Esophagus muscularis mucosa (tissue), 4 donors: ENCODE results near the gene UBE2V1. TPM values are rescaled to one million over a fixed set of nuclear protein-coding genes. Genes with fewer than 3 reads are reported as not detected.
"Not testable (repeated sequence)": the region's sequence is repeated elsewhere in the genome, so short reads cannot be mapped to it uniquely, and the experiment has no call there.

Source experiments
- DNase-seq: peaks from one replicate; pipeline ENCODE4 v3.0.0-alpha.2; 2017; ENCODE audit errors: extremely low spot score
- H3K27ac ChIP-seq, 4 donors: fragments of 200-600 bp; sonication (generic); replicated peaks in 1 of 4; 1 replicate in 3 of 4; 2 replicates in 1 of 4; pipeline ENCODE4 v1.5.1; 2016 to 2019; ENCODE audit warnings: mild to moderate bottlenecking in 1 of 4
- H3K27me3 ChIP-seq, 4 donors: fragments of 200-600 bp; sonication (generic); one replicate each; pipeline versions ENCODE4 v1.5.1 to v1.6.0; 2016 to 2019
- H3K36me3 ChIP-seq, 4 donors: fragments of 200-600 bp; sonication (generic); one replicate each; pipeline ENCODE4 v1.5.1; 2016 to 2019
- H3K4me1 ChIP-seq, 4 donors: fragments of 200-600 bp; sonication (generic); one replicate each; pipeline ENCODE4 v1.5.1; 2016 to 2019
- H3K4me3 ChIP-seq, 4 donors: fragments of 200-600 bp; sonication (generic); 1 replicate in 2 of 4; 2 replicates in 2 of 4; pipeline ENCODE4 v1.5.1; 2016 to 2019; ENCODE audit warnings: mild to moderate bottlenecking in 4 of 4, moderate library complexity in 1 of 4
- H3K9me3 ChIP-seq, 4 donors: fragments of 200-600 bp; sonication (generic); 1 replicate in 3 of 4; 2 replicates in 1 of 4; pipeline ENCODE4 v1.5.1; 2016 to 2019
- CTCF ChIP-seq, 3 experiments: fragments of 200-600 bp in 2 of 3; fragments of 450-650 bp in 1 of 3; sonication (generic) in 2 of 3; IDR thresholded peaks; one replicate each; pipeline ENCODE4 v1.5.1; 2017 to 2019; ENCODE audit warnings: antibody characterized with exemption in 3 of 3, mild to moderate bottlenecking in 2 of 3, moderate library complexity in 1 of 3
- EP300 ChIP-seq: sonication (generic); formaldehyde crosslinking; IDR thresholded peaks from one replicate; pipeline ENCODE4 v1.6.1; 2017; ENCODE audit warnings: antibody characterized with exemption
- POLR2A ChIP-seq: fragments of 450-650 bp; IDR thresholded peaks from one replicate; pipeline ENCODE4 v1.6.1; 2017; ENCODE audit warnings: antibody characterized with exemption, moderate library complexity, mild to moderate bottlenecking, low read depth
- POLR2AphosphoS5 ChIP-seq, 2 donors: sonication (generic); formaldehyde crosslinking; IDR thresholded peaks; one replicate each; pipeline ENCODE4 v1.6.1; 2017; ENCODE audit warnings: antibody characterized with exemption in 2 of 2
- WGBS: methylation state at CpG from one replicate; pipeline ENCODE4 v1.1.5; 2018; 5-methylcytosine and 5-hydroxymethylcytosine counted together
- intact Hi-C: fragments of 100-400 bp; cut with DNase I; formaldehyde crosslinking; loops from one replicate; pipeline ENCODE4 v1.15.1; 2023
- total RNA-seq, 4 donors: library from RNA; depleted of rRNA; stranded (reverse); fragments of >200 nt; gene quantifications; one replicate each; pipeline versions ENCODE4 v1.1.0 to v1.2.1, GENCODE V29; 2016

UBE2V1 gene
- total RNA-seq, 4 donors from 2014 or later: 66.8 to 104 (median 78.3) TPM

DNA sequence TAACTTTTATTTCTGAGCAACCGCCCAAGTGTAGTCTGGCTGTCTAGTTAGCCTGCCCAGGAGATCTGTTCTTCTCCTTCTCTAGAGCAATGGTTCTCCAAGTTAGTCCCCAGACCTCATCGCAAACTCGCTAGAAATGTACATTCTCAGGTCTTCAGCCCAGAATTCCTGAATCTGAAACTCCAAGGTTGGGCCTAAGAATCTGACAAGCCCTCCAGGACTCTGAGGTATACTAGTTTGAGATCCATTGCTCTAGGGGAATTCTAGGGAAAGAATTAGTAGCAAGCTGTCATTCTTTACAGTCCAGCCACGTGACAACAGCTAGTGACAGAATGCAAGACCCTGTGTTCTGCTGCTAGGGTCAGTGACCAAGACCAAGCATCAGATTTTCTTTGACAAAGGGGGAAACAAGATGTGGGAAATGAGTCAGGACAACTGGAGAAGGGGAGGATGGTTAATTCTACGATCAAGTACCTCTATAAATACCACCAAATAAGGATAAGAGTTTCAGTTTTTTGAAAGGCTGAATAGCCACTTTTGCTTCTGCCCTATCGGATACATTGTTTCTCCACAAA is 5.8 kb downstream of the UBE2V1 start:
- intact Hi-C loops: no loop called here
- no peaks in the 10 kb centered on the region for H3K9me3 ChIP-seq
- DNase-seq: no peak
- H3K27ac ChIP-seq: peak overlapping the region; percentile 61 to 100 (median 96)
- TF ChIP-seq EP300 (no peak), CTCF (IDR thresholded peaks at IDR 0.05) (no peak), POLR2A (no peak), POLR2AphosphoS5 (IDR thresholded peaks at IDR 0.05) (no peak)
- peaks cover 64 to 99% (median 97%) of the 10 kb centered on the region in 4 donors for H3K4me1 ChIP-seq
- WGBS: 70% methylated on average over 6 of the region's 6 CpGs
- no peaks in the 10 kb centered on the region for H3K27me3 ChIP-seq
- H3K36me3 ChIP-seq: no peaks in the 10 kb centered on the region
- H3K4me3 ChIP-seq: no peak overlapping the region

DNA sequence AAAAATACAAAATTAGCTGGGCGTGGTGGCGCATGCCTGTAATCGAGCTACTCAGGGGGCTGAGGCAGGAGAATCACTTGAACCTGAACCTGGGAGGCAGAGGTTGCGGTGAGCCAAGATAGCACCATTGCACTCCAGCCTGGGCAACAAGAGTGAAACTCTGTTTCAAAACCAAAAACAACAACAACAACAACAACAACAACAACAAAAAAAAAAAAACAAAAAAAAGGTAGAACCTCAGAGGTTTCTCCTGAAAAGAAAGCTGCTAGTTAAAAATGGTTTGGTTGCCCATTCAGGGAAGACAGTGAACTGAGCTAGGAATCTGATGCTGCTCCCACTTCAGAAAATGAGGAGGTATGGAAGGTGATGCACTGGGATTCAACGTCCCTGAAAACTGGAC is 6.3 kb downstream of the UBE2V1 start:
- intact Hi-C loops: not testable (repeated sequence)

DNA sequence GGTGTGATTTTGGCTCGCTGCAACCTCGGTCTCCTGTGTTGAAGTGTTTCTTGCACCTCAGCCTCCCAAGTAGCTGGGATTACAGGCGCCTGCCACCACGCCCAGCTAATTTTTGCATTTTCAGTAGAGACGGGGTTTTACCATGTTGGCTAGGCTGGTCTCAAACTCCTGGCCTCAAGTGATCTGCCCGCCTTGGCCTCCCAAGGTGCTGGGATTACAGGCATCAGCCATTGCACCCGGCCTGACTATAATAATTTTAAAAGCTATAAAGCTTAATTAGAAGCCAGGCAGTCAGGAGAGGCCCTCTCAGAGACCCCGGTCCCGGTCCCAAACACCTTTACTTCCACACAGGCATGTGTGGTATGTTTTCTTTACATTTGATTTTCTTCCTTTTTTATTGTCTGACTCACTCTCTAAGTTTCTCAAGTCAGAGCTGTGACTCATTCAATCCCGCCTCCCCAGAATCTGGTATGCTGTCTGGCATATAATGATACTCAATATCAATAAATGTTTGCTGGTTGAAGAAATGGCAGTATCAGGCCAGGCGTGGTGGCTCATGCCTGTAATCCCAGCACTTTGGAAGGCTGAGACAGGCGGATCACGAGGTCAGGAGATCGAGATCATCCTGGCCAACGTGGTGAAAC is 9.4 kb downstream of the UBE2V1 start:
- H3K27ac ChIP-seq: peak overlapping the region; percentile 39 to 100 (median 76)
- 78% methylated on average over 15 of the region's 15 CpGs for WGBS
- intact Hi-C loops, H3K27me3 ChIP-seq, H3K9me3 ChIP-seq, H3K36me3 ChIP-seq, H3K4me3 ChIP-seq, DNase-seq: not testable (repeated sequence)
- peaks cover 58 to 99% (median 97%) of the 10 kb centered on the region in 4 donors for H3K4me1 ChIP-seq

More for the DNA sequence above, 6.3 kb downstream of the UBE2V1 start:
- not testable (repeated sequence) for H3K9me3 ChIP-seq, H3K4me3 ChIP-seq, H3K36me3 ChIP-seq, DNase-seq, H3K27me3 ChIP-seq
- WGBS: 76% methylated on average over 5 of the region's 5 CpGs
- Histone ChIP-seq H3K27ac (peak overlapping the region; percentile 61 to 100 (median 96)), H3K4me1 (peaks cover 64 to 99% (median 97%) of the 10 kb centered on the region in 4 donors)

DNA sequence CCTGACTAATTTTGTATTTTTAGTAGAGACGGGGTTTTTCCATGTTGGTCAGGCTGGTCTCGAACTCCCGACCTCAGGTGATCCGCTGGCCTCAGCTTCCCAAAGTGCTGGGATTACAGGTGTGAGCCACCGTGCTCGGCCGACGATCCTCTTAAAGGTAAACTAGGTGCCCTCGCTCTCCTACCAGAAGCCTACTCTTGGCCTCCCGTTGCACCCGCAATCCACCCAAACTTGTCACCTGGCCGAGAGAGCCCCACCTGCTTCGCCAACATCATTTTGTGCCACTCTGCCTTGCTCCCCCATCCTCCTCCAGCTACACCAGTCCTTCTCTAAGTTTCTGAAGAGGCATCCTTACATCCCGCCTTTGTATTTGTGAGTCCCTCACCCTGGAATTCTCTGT is 10.4 kb downstream of the UBE2V1 start:
- peak overlapping the region; percentile 16 to 100 (median 72) for H3K27ac ChIP-seq
- H3K27me3 ChIP-seq, H3K36me3 ChIP-seq, intact Hi-C loops, H3K4me3 ChIP-seq, H3K9me3 ChIP-seq, DNase-seq: not testable (repeated sequence)
- 92% methylated on average over 14 of the region's 14 CpGs for WGBS
- H3K4me1 ChIP-seq: peaks cover 58 to 99% (median 97%) of the 10 kb centered on the region in 4 donors

DNA sequence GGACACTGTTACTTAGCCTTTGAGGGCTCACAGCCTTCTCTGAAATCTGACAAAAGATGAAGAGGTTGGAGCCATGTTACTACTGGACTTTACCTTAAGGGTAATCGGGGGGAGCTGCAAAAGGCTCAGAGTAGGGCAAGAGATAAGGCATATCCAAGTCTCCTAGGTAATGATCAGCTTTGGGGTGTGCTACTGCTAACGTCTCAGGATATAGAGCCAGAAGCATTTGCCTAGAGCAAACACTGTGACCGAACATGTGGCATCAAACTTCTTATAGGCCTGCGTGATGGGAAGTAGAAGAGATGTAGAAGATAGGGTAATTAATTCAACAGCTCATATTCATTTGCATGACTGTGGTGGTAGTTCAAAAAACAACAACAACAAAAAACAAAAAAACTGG is 11.1 kb downstream of the UBE2V1 start:
- H3K36me3 ChIP-seq: no peaks in the 10 kb centered on the region
- H3K27me3 ChIP-seq: no peaks in the 10 kb centered on the region
- DNase-seq: no peak
- WGBS: 72% methylated on average over 4 of the region's 4 CpGs
- no peaks in the 10 kb centered on the region for H3K9me3 ChIP-seq
- H3K4me1 ChIP-seq: peaks cover 56 to 99% (median 96%) of the 10 kb centered on the region in 4 donors
- no peak overlapping the region for H3K4me3 ChIP-seq
- peak overlapping the region; percentile 41 to 100 (median 72) for H3K27ac ChIP-seq
- intact Hi-C loops: no loop called here
- TF ChIP-seq POLR2A (no peak), EP300 (no peak), POLR2AphosphoS5 (IDR thresholded peaks at IDR 0.05) (no peak)

DNA sequence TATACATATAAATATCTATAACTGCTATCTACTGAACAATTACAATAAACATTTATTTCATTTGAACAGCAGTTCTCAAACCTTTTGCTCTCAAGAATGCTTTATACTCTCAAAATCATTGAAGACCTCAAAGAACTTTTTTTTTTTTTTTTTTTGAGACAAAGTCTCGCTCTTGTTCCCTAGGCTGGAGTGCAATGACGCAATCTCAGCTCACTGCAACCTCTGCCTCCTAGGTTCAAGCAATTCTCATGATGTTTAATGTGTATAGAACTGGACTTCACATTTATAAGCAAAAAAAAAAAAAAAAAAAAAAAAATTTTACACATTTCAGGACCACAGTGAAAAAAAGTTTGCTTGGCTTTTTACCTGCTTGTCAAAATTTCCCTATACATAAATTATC is 11.7 kb downstream of the UBE2V1 start:
- peaks cover 1 to 4% (median 2%) of the 10 kb centered on the region in 4 donors for H3K36me3 ChIP-seq
- DNase-seq: no peak
- peaks cover 55 to 94% (median 92%) of the 10 kb centered on the region in 4 donors for H3K4me1 ChIP-seq
- no peaks in the 10 kb centered on the region for H3K27me3 ChIP-seq
- peak overlapping the region; percentile 46 to 100 (median 76) for H3K27ac ChIP-seq
- intact Hi-C loops: no loop called here
- H3K9me3 ChIP-seq: no peaks in the 10 kb centered on the region
- H3K4me3 ChIP-seq: no peak overlapping the region
- 60% methylated on average over 2 of the region's 2 CpGs for WGBS
- TF ChIP-seq EP300 (no peak), CTCF (IDR thresholded peaks at IDR 0.05) (no peak), POLR2AphosphoS5 (IDR thresholded peaks at IDR 0.05) (no peak), POLR2A (no peak)

GRCh38 chr20:50100552-50100951 is 12.4 kb downstream of the UBE2V1 start:
- intact Hi-C loops: no loop called here
- Histone ChIP-seq H3K4me1 (peaks cover 55 to 88% (median 86%) of the 10 kb centered on the region in 4 donors), H3K4me3 (no peak overlapping the region), H3K9me3 (no peaks in the 10 kb centered on the region), H3K27me3 (no peaks in the 10 kb centered on the region), H3K36me3 (peaks cover 8 to 11% (median 10%) of the 10 kb centered on the region in 4 donors), H3K27ac (peak overlapping the region; percentile 43 to 100 (median 61))
- no peak for DNase-seq
- TF ChIP-seq POLR2AphosphoS5 (IDR thresholded peaks at IDR 0.05): peak in 1 of 2 donors; percentile 31
- no peak for TF ChIP-seq CTCF (IDR thresholded peaks at IDR 0.05)
